Tongue (tissue), 2 donors: ENCODE data around the gene TCEANC. TPM values are rescaled to one million over a fixed set of nuclear protein-coding genes. Genes with fewer than 3 reads are reported as not detected.
"Not testable (repeated sequence)": the region's sequence is repeated elsewhere in the genome, so short reads cannot be mapped to it uniquely, and the experiment has no call there.

ENCODE experiments used
- DNase-seq: peaks from one replicate; pipeline ENCODE4 v3.0.0-alpha.2; 2015
- total RNA-seq: library from RNA; depleted of rRNA; stranded (reverse); fragments of >200 nt; gene quantifications from one replicate; pipeline ENCODE4 v1.2.3, GENCODE V29; 2014

TCEANC gene
- total RNA-seq = 6.5 TPM

- DNase-seq = peak; percentile 97
These were observed at the start of gene TCEANC for GRCh38 chrX:13652850-13653693. Gene TCEANC (plus strand): TSS chrX:13653141. CDS start chrX:13662509, 9,368 bp downstream.

GRCh38 chrX:13605611-13606010 is 47.3 kb upstream of the TCEANC start:
- DNase-seq = no peak

- DNase-seq = peak; percentile 6
These were observed 45.5 kb upstream of the TCEANC start for GRCh38 chrX:13607331-13607995.

- no peak for DNase-seq
These were observed 45.0 kb upstream of the TCEANC start for GRCh38 chrX:13607996-13608365.

- no peak for DNase-seq
These were observed 38.8 kb upstream of the TCEANC start for GRCh38 chrX:13614154-13614553.

- no peak for DNase-seq
These were observed 32.7 kb upstream of the TCEANC start for GRCh38 chrX:13620207-13620606.

GRCh38 chrX:13622401-13622964 is 30.5 kb upstream of the TCEANC start:
- DNase-seq = no peak

- DNase-seq = no peak
These were observed 25.6 kb upstream of the TCEANC start for GRCh38 chrX:13627306-13627705.

- not testable (repeated sequence) for DNase-seq
These were observed 15.7 kb upstream of the TCEANC start for GRCh38 chrX:13637224-13637623.

- no peak for DNase-seq
These were observed 14.9 kb upstream of the TCEANC start for GRCh38 chrX:13638021-13638420.

GRCh38 chrX:13638826-13639225 is 14.1 kb upstream of the TCEANC start:
- DNase-seq = no peak

- DNase-seq = not testable (repeated sequence)
These were observed 11.3 kb upstream of the TCEANC start for GRCh38 chrX:13641684-13642083.

GRCh38 chrX:13645464-13646153 is 7.3 kb upstream of the TCEANC start:
- DNase-seq = no peak

- peak; percentile 82 for DNase-seq
These were observed 6.8 kb upstream of the TCEANC start for GRCh38 chrX:13646154-13646549.

GRCh38 chrX:13647709-13648212 is 5.2 kb upstream of the TCEANC start:
- DNase-seq = peak; percentile 79

- DNase-seq = not testable (repeated sequence)
These were observed 4.6 kb upstream of the TCEANC start for GRCh38 chrX:13648336-13648735.

- peak; percentile 63 for DNase-seq
These were observed 3.1 kb upstream of the TCEANC start for GRCh38 chrX:13649838-13650237.

GRCh38 chrX:13650318-13650717 is 2.6 kb upstream of the TCEANC start:
- DNase-seq = no peak

GRCh38 chrX:13651150-13651549 is 1.8 kb upstream of the TCEANC start:
- no peak for DNase-seq

- DNase-seq = no peak
These were observed 601 bp upstream of the TCEANC start for GRCh38 chrX:13652287-13652793.

- no peak for DNase-seq
These were observed 1.2 kb downstream of the TCEANC start for GRCh38 chrX:13654116-13654515.

GRCh38 chrX:13655674-13656073 is 2.7 kb downstream of the TCEANC start:
- DNase-seq = no peak
